RWPE2 (cell line): ENCODE measurements around the gene DRD3.

Experiments used
- ATAC-seq: fragments of 200-7000 bp; cut with Tn5 transposase; 3 replicates; pipeline ENCODE4 v1.9.1; 2021; ENCODE audit warnings: low read depth
- DNase-seq: peaks from one replicate; pipeline ENCODE4 v3.0.0-alpha.2; 2020; ENCODE audit warnings: low spot score
- H3K27ac ChIP-seq: fragments of 450-650 bp; 2 replicates; pipeline ENCODE4 v1.5.1; 2017; ENCODE audit warnings: mild to moderate bottlenecking; ENCODE audit not compliant: poor library complexity, severe bottlenecking
- H3K27me3 ChIP-seq: fragments of 250-450 bp; sonication (Bioruptor Pico); 2 replicates; pipeline ENCODE4 v1.5.1; 2021; ENCODE audit warnings: mild to moderate bottlenecking, moderate library complexity; ENCODE audit not compliant: insufficient read depth, poor library complexity, severe bottlenecking
- H3K36me3 ChIP-seq: fragments of 250-450 bp; sonication (Bioruptor Pico); 2 replicates; pipeline ENCODE4 v1.5.1; 2020; ENCODE audit warnings: low read depth, mild to moderate bottlenecking, moderate library complexity
- H3K4me1 ChIP-seq: fragments of 250-450 bp; sonication (Bioruptor Pico); 2 replicates; pipeline ENCODE4 v1.5.1; 2021; ENCODE audit warnings: mild to moderate bottlenecking, moderate library complexity; ENCODE audit not compliant: insufficient read depth, poor library complexity, severe bottlenecking
- H3K4me3 ChIP-seq: fragments of 250-450 bp; sonication (Bioruptor Pico); 2 replicates; pipeline ENCODE4 v1.5.1; 2021; ENCODE audit warnings: mild to moderate bottlenecking, moderate library complexity; ENCODE audit not compliant: severe bottlenecking
- H3K9me3 ChIP-seq: fragments of 250-450 bp; sonication (Bioruptor Pico); 2 replicates; pipeline ENCODE4 v1.5.1; 2021; ENCODE audit warnings: mild to moderate bottlenecking, moderate library complexity; ENCODE audit not compliant: severe bottlenecking
- CTCF ChIP-seq: fragments of 450-650 bp; IDR thresholded peaks from one replicate; pipeline ENCODE4 v1.5.1; 2017; ENCODE audit warnings: mild to moderate bottlenecking, moderate library complexity; ENCODE audit not compliant: poor library complexity, severe bottlenecking

DRD3 gene

DNA sequence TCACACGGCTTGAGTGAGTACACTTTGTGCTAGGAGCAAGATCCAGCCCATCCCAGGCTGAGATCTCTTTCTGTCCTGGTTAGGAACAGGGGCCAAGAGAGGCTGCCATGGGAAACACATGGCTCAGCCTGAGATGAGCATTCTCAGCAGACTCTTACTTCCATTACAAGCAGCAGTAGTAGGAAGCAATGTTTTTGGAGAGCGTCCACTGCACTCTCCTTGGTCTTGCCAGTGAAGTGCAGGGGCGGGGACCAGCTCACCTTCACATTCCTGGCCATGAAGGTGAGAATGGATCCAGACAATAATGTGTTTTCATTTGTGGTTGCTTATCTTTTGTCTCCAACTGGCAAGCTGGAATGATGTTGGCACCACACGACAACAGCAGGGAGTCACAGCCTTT lies 33.8 kb upstream of the DRD3 start:
- H3K27ac ChIP-seq, result no peak overlapping the region
- DNase-seq (no peak), ATAC-seq (no peak)
- H3K9me3 ChIP-seq, result no peaks in the 10 kb centered on the region
- H3K4me1 ChIP-seq, result no peaks in the 10 kb centered on the region
- no peaks in the 10 kb centered on the region for H3K27me3 ChIP-seq
- no peaks in the 10 kb centered on the region for H3K36me3 ChIP-seq
- no peak for TF ChIP-seq CTCF
- H3K4me3 ChIP-seq, result no peak overlapping the region

GRCh38 chr3:114207768-114208167 lies 28.9 kb upstream of the DRD3 start:
- no peaks in the 10 kb centered on the region for H3K36me3 ChIP-seq
- H3K27me3 ChIP-seq, result peaks cover 5% of the 10 kb centered on the region
- no peaks in the 10 kb centered on the region for H3K9me3 ChIP-seq
- ATAC-seq (no peak), DNase-seq (no peak)
- no peak overlapping the region for H3K4me3 ChIP-seq
- H3K27ac ChIP-seq, result no peak overlapping the region
- TF ChIP-seq CTCF, result no peak
- H3K4me1 ChIP-seq, result no peaks in the 10 kb centered on the region

DNA sequence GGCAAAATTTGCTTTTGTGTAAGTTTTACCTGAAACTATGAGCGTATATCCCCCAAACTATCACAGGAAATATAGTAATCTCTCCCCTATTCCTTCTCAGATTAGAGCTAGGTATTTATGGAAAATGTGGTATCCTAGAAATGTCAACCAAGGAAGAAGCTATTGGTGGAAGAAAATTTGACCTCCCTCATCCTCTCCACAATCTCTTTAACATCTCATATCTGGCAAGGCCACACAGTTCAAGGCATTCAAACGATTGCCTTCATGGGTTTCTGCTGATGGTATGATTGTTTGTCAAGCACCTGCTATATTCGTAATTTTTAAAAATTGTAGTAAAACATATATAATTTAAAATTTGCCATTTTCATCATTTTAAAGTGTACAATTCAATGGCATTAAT lies 27.5 kb upstream of the DRD3 start:
- Histone ChIP-seq H3K4me3 (no peak overlapping the region), H3K27me3 (peaks cover 5% of the 10 kb centered on the region), H3K27ac (no peak overlapping the region), H3K36me3 (no peaks in the 10 kb centered on the region), H3K9me3 (no peaks in the 10 kb centered on the region), H3K4me1 (no peaks in the 10 kb centered on the region)
- no peak for ATAC-seq
- no peak for DNase-seq
- TF ChIP-seq CTCF, result no peak

DNA sequence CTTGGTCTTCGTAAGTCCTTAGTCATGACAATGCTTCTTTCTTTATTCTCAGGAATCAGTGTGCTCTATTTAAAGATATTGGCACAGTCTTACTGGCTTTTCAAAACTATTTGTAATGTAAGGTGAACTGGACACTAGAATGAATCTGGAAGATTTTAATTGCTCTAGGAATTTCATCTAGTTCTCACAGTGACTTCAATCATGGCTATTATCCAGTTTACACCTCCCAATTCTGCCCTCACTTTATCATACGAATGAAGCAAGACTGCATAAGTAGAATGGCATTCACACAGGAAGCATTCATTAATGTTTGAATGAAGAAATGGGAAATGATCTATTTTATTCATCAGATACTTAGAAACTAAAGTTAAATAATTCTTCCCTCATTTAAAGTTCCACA lies 26.7 kb upstream of the DRD3 start:
- Histone ChIP-seq H3K9me3 (no peaks in the 10 kb centered on the region), H3K4me1 (no peaks in the 10 kb centered on the region), H3K4me3 (no peak overlapping the region), H3K36me3 (no peaks in the 10 kb centered on the region), H3K27me3 (peaks cover 5% of the 10 kb centered on the region), H3K27ac (no peak overlapping the region)
- ATAC-seq, result no peak
- TF ChIP-seq CTCF, result no peak
- DNase-seq, result no peak

GRCh38 chr3:114194750-114195149 lies 15.9 kb upstream of the DRD3 start:
- H3K27ac ChIP-seq, result no peak overlapping the region
- no peak for ATAC-seq

More at GRCh38 chr3:114194750-114195149, 15.9 kb upstream of the DRD3 start:
- TF ChIP-seq CTCF, result no peak
- H3K36me3 ChIP-seq, result no peaks in the 10 kb centered on the region
- no peak for DNase-seq
- no peak overlapping the region for H3K4me3 ChIP-seq
- H3K27me3 ChIP-seq, result peaks cover under 1% of the 10 kb centered on the region
- no peaks in the 10 kb centered on the region for H3K4me1 ChIP-seq
- no peaks in the 10 kb centered on the region for H3K9me3 ChIP-seq
